Stomach (tissue), 4 donors: ENCODE data around the gene MXD4.

Source experiments
- POLR2A ChIP-seq, 4 donors: fragments of 450-650 bp; IDR thresholded peaks; one replicate each; pipeline ENCODE4 v1.6.1; 2016; ENCODE audit warnings: antibody characterized with exemption in 4 of 4, control low read depth in 2 of 4, mild to moderate bottlenecking in 1 of 4, moderate library complexity in 1 of 4
- POLR2AphosphoS5 ChIP-seq, 3 donors: sonication (generic); formaldehyde crosslinking; IDR thresholded peaks; one replicate each; pipeline ENCODE4 v1.6.1; 2016; ENCODE audit warnings: antibody characterized with exemption in 3 of 3
- TF ChIP-seq, protein P1 (sequence below), 7 experiments: fragments of 450-650 bp in 4 of 7; fragments of 200-600 bp in 3 of 7; sonication (generic) in 3 of 7; IDR thresholded peaks; one replicate each; pipeline ENCODE4 v1.5.1; 2016 to 2019; ENCODE audit warnings: antibody characterized with exemption in 7 of 7, control low read depth in 2 of 7, mild to moderate bottlenecking in 1 of 7

DNA sequence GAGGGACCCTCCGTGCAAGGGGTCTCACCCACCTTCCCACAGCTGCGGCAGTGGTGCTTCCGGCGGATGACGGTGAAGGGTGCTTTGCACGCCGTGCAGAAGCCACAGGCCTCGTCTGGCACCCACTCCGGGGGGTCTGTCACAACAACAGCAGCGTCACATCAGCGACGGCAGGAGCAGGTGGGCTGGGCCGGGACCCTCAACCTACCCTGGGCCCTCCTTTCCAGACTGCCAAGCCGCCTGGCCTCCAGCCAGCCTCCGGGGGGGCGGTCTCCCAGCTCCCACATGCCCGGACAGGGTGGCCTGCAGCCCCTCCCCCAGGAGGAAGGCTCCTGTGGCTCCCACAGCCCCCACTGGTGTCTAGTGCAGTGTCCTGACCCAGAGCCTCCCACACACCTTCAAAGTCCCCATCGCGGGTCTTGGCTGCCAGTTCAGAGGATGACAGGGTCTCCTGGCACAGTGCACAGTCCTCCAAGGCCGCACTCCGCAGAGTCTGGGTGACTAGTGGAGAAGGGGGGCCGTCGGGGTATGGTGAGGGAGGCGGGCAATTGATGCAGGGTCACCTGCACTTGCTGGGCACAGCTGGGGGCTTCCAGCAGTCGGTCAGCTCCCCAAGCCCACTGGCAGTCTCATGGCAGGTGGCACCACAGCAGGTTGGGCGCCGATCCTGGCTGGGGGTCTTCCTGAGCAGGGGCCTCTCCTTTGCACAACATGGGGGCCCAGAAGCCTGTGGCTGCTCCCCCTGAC is 9.5 kb upstream of the MXD4 start:
- TF ChIP-seq, protein P1, sequence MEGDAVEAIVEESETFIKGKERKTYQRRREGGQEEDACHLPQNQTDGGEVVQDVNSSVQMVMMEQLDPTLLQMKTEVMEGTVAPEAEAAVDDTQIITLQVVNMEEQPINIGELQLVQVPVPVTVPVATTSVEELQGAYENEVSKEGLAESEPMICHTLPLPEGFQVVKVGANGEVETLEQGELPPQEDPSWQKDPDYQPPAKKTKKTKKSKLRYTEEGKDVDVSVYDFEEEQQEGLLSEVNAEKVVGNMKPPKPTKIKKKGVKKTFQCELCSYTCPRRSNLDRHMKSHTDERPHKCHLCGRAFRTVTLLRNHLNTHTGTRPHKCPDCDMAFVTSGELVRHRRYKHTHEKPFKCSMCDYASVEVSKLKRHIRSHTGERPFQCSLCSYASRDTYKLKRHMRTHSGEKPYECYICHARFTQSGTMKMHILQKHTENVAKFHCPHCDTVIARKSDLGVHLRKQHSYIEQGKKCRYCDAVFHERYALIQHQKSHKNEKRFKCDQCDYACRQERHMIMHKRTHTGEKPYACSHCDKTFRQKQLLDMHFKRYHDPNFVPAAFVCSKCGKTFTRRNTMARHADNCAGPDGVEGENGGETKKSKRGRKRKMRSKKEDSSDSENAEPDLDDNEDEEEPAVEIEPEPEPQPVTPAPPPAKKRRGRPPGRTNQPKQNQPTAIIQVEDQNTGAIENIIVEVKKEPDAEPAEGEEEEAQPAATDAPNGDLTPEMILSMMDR (IDR thresholded peaks at IDR 0.05): no peak
- TF ChIP-seq POLR2A (IDR thresholded peaks at IDR 0.05) (no peak), POLR2AphosphoS5 (IDR thresholded peaks at IDR 0.05) (no peak)
